HL-60/S4 treated with retinoic acid at 250 ng/mL for 4 days and 3 days (cell line): ENCODE data around the gene PICALM.

Experiments used
- in situ Hi-C: fragments of 300-500 bp; cut with MboI; formaldehyde crosslinking; loops from 2 replicates; pipeline ENCODE4 v1.7.0; 2022; ENCODE audit warnings: low sequenced_read_pairs

PICALM gene

DNA sequence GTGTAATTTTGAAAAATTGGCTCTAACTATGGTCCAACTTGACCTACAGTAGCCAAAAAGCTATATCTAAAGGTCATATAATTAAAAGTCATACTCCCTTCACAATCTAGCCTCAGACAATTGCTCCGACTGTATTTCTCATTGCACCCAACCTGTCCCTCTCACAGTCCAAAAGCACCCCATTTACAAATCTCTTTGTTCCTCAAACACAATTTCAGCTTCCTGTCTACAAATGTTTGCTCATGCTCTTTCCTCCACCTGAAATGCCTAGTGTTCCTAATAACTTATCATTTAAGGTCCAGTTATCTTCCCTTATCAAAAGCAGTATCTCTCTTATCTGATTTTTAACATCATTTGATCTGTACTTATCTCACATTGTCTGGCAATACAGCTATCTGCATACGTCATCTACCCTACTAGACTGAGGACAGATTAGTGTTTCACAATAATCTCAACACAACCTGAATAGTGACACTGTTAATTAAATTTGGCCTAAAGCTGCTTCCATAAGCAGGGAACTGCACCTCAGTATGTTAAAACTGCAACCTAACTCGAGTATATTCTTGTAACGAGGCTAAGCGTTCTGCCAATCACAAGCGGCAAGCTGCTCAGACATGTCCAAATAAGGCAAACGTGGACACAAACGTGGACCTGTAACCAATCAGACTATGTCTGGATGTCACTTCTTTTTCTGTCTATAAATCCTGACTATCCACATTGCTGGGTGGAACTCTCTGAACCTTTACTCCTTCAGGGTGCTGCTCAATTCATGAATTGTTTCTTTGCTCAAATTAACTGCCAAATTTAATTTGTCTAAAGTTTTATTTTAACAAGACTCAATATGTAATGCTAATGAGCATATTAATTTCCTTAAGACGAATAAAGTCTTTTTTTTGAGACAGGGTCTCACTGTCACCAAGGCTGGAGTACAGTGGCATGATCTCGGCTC is 15.9 kb downstream of the PICALM start:
- in situ Hi-C loops, result no loop called here

DNA sequence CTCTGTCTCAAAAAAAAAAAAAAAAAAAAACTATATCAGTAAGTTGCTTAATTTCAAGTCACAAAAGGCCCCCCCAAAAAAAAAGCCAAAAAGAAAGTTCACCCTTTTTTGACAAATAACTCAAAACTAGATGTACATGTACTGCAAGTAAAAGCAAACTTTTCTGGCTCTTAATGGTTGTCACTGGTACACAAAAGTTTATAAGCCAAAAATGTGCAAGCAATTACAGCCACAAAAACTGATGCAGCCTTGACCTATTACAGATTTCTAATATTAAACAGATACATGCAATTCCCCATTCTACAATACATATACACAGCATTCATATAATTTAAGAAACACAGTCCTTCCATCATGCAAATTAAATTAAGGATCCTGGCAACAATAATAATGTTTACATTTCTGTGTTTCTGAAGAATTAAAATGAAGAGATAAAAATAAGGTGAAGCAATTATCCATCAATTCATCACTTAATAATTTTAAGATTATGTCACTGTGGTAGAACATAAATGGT is 18.6 kb downstream of the PICALM start:
- in situ Hi-C loops, result no loop called here

DNA sequence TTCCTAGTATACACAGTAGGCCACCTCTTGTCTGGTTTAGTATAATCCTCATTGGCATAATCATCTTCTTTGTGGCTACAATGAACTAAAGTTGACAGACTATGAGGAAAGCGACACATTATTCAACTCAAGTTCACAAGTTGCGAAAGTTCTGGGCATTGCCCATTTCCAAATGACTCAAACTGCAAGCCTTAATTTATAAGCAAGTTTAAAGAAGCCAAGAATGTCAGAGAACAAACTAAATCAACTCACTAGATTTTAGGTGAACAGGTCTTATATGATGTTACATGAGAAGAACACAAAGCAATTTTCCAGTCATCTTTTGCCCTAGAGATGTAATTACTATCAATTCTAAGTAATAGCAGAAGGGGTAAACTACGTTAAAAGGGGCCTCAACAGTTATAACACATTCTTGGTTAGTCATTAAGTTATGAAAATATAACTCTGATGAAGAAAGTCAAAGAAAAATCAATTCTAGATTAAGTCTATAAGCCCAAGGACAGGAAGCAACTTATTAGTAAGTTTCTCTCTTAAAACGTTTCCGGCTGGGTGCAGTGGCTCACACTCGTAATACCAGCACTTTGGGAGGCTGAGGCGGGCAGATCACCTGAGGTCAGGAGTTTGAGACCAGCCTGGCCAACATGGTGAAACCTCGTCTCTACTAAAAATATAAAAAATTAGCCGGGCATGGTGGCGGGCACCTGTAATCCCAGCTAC is 21.5 kb downstream of the PICALM start:
- in situ Hi-C loops, result no loop called here

DNA sequence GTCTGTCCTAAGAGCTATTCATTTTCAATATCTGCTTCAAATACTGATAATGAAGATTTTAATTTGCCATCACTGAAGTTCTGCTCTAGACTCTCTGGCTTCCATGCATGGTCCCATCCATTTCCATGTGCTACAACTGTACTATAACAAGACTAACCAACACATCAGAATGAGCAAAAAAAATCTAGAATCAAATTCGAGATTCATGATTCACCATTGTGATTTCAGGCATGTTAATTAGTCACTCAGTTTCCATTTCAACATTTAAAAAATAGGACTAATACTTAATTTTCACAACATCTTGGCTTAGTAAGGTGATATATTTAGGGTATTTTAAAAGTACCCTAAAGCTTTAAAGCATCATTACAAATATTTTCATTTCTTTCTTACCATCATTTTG is 22.8 kb downstream of the PICALM start:
- in situ Hi-C loops, result no loop called here

DNA sequence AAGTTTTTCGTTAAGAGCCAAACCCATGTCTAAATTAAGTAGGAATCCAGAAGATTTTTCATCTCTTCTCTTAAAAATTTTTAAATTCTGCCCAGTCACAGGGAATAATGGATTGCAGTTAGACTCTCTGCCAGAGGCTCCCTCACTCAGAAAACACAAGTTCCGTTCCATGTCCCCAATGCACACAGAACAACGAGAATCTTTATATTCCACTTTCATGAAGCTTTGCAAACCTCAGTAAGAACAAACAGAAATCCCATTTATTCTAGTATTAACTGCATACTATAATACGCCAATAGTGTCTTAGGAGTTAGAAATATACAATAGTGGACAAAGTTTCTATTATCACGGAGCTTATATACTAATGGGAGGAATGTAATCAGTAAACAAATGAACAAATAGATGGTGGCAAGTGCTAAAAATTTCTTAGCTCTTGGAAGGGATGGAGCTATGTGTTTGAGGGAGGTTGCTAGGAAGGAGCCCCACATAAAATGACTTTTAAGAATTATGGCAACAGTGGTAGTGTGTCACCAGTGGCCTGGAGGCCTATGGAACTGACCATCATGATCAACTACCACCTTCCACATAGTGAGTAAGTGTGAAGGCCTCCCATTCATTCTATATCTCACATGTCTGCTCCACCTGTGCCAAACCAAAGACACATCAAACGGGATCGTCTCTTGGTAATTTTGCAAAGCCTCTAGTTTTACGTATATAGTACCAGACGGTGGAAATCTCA is 24.9 kb downstream of the PICALM start:
- in situ Hi-C loops, result no loop called here

DNA sequence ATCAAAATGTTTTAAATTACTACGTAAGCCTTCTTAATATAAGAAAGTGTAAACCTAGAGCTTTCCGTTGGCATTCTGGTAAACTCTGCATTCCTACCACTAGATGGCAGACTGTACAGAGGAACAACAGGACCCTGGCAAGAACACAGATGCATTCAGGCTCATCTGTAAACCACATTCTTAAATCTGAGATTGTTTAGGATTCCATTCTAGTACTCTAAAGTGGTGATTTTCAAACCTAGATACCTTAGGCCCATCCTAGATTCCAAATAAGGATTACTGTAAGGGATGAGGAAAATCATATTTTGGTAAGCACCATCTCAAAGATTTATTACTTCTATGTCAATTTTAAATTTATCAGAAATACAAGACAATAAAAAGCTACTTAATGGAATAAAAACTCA is 26.9 kb downstream of the PICALM start:
- in situ Hi-C loops, result no loop called here

DNA sequence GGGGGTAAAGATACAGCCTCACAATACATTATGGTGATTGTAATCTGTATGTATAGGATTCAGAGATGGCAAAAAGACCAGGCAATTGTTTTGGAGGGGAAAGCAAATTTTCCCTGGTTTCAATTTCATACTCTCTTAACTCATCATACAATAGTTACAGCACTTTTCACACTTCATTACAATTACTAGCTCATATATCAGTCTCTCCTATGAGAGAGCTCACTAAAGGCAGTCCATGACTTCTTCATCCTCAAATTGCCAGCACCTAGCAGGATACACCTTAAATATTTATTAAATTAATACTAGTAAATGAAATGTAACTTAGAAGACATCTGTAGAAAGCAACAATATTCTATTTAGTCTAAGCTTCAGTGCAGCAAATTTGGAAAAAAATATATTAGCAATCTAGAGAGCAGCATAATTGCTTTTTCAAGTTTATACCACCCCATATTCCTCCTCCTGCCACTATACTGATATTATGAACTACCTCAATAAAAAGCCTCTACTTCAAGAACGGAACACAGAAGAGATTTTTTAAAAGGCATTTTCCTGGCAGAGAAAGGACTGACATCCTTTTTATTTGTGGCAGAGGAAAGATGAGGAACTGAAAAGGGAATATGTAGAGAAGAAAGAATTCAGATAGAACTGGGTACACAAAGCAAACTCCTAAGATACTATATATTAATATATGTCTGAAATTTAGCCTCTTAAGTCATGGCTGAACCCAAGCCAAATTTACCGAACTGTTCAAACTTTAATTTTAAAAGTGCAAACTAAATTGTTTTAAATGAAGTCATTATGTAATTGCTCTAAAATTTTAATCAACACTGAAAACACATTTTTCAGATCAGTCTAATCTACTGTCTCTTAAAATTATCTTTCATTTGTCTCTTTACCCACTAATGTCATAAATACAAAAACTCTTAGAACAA is 27.7 kb downstream of the PICALM start:
- in situ Hi-C loops, result no loop called here

DNA sequence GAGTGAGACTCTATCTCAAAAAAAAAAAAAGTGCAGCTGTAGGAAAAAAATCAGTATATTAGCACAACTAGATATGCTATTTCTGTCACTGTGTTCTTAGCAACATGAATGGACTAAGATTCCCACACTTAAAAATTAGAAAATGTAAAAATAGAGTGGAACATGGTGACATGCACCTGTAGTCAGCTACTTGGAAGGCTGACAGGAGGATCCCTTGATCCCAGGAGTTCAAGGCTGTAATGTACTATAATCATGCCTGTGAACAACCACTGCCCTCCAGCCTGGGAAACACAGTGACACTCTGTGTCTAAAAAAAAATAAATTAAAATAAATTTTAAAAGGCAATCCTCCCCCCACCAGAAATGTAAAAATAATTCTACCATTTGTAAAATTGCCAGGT is 29.8 kb downstream of the PICALM start:
- in situ Hi-C loops, result no loop called here

DNA sequence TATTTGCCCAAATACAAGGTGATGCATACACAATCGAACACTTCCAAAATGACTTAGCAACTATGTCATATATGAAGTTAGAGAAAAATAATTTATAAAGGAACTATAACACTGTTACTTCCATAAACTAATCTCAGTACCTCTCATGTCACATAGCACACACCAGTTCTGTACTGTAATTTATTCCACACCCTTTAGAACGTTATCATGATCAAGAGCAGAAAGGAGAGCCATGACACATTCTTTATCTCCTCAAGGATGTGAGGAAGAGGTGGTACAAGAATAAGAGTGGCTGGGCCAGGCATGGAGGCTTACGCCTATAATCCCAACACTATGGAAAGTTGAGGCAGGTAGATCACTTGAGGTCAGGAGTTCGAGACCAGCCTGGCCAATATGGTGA is 31.1 kb downstream of the PICALM start:
- in situ Hi-C loops, result no loop called here

DNA sequence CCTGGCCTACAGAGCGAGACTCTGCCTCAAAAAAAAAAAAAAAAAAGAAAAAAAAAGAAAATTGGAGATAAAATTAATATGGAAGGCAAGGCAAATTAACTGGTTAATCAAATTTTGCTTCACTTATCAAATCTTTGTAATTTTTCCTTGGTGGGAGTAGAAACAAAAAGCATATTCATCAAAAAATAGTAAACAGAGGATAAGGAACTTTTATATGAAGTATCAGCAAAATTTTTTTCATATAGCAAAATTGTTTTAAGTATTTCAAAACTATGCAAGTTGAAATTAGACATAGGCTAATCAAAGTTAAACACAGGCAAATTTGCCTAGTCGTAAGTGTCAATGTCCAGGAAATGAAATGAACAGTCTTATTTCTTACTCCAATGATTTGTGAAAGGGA is 33.0 kb downstream of the PICALM start:
- in situ Hi-C loops, result no loop called here

DNA sequence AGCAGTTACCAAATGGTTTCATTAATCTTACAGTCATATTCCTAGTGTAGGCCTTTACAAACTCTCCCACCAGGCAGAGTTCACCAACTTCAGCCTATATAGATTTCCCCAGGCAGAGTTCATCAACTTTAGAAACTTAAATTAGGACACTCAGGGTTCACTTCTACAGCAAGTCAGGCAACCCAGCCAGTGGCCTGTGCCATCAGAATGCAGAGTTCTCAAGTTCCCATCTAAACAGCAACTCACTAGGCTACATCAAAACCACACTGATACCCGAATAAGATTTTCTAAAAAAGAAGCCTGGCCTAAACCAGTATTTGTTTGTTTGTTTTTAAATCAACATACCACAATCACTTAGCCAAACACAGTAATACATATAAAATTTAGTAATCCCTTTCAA is 33.7 kb downstream of the PICALM start:
- in situ Hi-C loops, result no loop called here

DNA sequence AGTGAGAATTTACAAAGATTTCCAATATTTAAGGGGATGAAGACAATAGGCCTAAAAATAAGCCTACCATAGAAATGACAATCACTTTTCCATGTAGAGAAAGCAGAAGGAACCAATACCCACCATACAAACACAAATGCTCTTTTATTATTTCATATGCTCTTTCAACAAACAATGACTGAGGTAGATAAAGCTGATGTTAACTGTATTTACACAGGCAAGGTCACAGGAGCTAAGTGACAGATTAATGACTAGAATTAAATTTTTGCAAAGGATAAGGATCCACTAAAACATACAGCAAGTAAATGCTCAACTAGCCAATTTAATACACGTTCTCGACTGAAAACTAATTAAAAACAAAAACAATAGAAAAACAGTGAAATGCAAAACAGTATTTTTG is 34.2 kb downstream of the PICALM start:
- in situ Hi-C loops, result no loop called here

DNA sequence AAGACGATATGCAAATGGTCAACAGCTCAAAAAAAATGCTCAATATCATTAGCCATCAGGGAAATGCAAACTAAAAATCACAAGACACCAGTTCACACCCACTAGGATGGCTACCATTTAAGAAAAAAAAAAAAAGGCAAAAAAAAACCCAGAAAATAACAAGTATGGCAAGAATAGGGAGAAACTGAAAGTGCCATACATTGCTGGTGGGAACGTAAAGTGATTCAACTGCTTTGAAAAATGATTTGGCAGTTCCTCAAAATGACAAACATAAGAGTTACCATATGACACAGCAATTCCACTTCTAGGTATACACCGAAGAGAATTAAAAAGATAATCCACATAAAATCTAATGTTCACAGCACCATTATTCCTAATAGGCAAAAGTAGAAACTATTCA is 47.5 kb downstream of the PICALM start:
- in situ Hi-C loops, result no loop called here

DNA sequence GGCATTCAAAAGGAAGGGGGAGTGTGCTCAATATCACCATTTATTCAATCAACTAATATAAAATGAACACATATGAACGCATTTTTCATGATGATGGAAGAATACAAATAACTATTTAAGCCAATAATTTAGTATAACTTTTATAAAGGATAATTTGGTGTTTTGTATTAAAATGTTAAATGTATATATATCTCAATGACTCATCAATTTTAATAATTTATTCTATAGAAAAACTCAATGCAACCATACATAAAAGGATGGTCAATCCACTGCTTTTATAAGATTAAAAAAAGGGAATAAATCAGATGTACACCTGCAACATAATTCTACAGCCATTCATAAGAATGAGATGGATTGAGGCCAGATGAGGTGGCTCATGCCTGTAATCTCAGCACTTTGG is 50.6 kb downstream of the PICALM start:
- in situ Hi-C loops, result no loop called here

DNA sequence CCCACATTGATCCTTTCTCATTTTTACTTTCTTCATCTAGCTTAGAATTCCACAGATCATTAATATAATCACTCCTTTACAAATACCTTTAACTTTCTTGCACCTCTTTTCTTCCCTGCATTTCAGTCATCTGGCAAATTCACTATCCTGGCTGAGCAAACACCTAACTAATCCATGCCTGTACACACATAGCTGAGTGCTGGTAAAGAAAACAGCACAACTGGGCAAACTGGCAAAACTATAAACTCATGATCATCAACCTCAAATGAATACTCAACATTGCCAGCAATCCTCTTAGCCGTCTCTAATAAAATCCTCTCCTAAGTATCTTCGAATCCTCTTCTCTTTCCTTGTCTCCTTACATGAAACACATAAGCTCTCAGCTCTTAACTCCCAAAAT is 52.4 kb downstream of the PICALM start:
- in situ Hi-C loops, result no loop called here

DNA sequence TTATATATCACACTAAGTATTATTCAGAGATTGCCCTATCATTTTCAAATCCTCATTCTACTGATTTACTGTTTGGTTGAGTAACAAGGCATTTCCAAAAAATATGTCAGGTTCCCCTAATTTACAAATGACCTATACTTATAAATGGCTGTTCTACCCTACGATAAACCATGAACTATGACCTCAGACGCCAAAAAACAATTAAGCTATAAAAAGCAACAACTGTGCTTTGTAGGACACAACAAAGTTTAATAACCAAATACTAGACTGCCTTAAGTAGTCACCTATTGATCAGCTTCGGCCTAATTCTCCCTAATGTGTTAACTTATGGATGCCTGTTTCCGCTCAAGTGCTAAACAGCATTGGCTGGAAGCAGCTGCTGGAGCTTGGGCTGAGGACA is 53.2 kb downstream of the PICALM start:
- in situ Hi-C loops, result no loop called here

DNA sequence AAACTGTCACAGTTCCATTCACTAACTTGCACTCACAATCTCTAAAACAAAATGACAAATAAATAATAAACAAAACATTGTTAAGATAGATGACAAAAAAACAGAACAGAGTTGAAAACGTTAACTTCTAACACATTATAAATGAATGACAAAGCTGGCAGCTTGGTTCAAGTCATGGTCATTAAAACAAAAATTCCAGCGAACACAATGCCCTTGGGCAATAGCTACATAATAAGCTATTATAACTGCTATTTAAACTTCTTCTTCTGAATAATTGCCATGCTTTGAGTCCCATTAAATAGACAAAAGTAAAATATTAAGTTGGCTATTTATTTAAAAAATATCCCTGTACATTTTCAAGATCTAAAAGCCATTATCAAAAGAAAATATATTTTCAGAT is 54.7 kb downstream of the PICALM start:
- in situ Hi-C loops, result no loop called here

DNA sequence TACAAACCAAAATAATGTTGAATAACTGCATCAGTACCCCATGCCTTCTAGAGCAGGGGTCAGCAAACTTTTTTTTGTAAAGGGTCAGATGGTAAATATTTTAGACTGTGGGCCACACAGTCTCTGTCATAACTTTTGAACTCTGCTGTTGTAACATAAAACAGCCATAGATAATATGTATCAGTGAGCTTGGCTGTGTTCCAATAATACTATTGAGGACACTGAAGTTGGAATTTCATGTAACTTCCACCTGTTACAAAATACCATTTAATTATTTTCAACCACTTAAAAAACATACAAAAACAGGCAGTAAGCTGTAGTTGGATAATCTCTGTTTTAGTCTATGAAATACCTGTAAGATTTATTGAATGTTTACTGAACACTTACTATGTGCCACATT is 55.2 kb downstream of the PICALM start:
- in situ Hi-C loops, result no loop called here

DNA sequence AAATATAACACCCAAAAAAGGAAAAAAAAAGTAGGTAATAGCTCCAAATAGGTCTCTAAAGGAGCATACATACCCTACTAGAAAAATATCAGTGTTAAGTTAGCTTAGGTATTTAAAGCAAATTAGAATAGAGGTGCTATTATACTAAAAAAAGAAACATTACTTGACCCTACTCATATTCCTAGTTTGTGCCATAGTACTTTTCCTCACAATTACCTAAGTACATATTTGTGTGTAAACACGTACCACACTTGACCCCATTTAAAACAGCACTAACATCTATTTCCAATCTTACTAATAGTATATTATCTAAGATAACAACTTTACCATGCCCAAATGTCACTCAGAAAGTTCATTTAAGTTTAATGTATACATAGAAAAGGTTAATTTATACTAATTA is 57.7 kb downstream of the PICALM start:
- in situ Hi-C loops, result no loop called here

DNA sequence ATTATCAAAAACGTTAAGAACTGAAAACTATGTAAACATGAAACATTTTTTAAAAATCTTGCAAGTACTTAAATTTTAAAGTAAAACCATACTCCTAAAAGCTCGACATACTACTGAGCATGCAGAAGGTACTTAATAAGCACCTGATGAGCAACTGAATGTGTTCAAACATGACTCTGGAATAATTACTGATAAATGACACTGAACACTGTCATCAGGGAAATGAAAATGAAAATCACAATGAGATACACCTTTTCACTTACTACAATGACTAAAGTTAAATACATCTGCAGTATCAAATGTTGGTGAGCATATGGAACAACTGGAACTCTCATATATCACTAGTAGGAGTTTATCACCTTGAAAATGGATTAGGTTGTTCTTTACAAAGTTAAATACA is 65.2 kb downstream of the PICALM start:
- in situ Hi-C loops, result no loop called here
